HEK293 (cell line): ENCODE measurements around the gene CPNE9.

Experiments used
- BCL11B ChIP-seq: fragments of 450-650 bp; formaldehyde crosslinking; IDR thresholded peaks from 2 replicates; pipeline ENCODE4 v1.5.1; 2016; ENCODE audit warnings: low read depth, missing biosample characterization, missing genetic modification characterization
- FEZF1 ChIP-seq: fragments of 450-650 bp; formaldehyde crosslinking; IDR thresholded peaks from 2 replicates; pipeline ENCODE4 v1.5.1; 2016; ENCODE audit warnings: missing biosample characterization, missing genetic modification characterization
- HOXD13 ChIP-seq: sonication (generic); formaldehyde crosslinking; IDR thresholded peaks from 2 replicates; pipeline ENCODE4 v1.8.0; 2022; ENCODE audit warnings: missing genetic modification reagents, borderline replicate concordance
- MEIS1 ChIP-seq: sonication (generic); formaldehyde crosslinking; IDR thresholded peaks from 2 replicates; pipeline ENCODE4 v1.8.1; 2022; ENCODE audit warnings: missing genetic modification reagents, mild to moderate bottlenecking, borderline replicate concordance
- TRIM28 ChIP-seq: IDR thresholded peaks from 2 replicates; pipeline ENCODE4 v1.6.1; 2011; ENCODE audit warnings: low read length, control low read depth, borderline replicate concordance
- YY2 ChIP-seq: fragments of 450-650 bp; formaldehyde crosslinking; IDR thresholded peaks from 2 replicates; pipeline ENCODE4 v1.5.1; 2016; ENCODE audit warnings: missing biosample characterization, missing genetic modification characterization
- ZNF112 ChIP-seq: fragments of 450-650 bp; formaldehyde crosslinking; IDR thresholded peaks from 2 replicates; pipeline ENCODE4 v1.5.0; 2017; ENCODE audit warnings: missing biosample characterization, missing genetic modification characterization
- ZNF132 ChIP-seq: fragments of 450-650 bp; formaldehyde crosslinking; IDR thresholded peaks from 2 replicates; pipeline ENCODE4 v1.5.1; 2017; ENCODE audit warnings: missing biosample characterization, missing genetic modification characterization, borderline replicate concordance
- ZNF133 ChIP-seq: fragments of 450-650 bp; formaldehyde crosslinking; IDR thresholded peaks from 2 replicates; pipeline ENCODE4 v1.5.1; 2016; ENCODE audit warnings: missing biosample characterization, missing genetic modification characterization
- ZNF146 ChIP-seq: fragments of 450-650 bp; formaldehyde crosslinking; IDR thresholded peaks from 2 replicates; pipeline ENCODE4 v1.5.1; 2016; ENCODE audit warnings: missing biosample characterization, missing genetic modification characterization
- ZNF157 ChIP-seq: fragments of 450-650 bp; formaldehyde crosslinking; IDR thresholded peaks from 2 replicates; pipeline ENCODE4 v1.5.1; 2016; ENCODE audit warnings: missing biosample characterization, missing genetic modification characterization
- ZNF184 ChIP-seq: fragments of 450-650 bp; IDR thresholded peaks from 2 replicates; pipeline ENCODE4 v1.5.1; 2018; ENCODE audit warnings: missing biosample characterization, mild to moderate bottlenecking, missing genetic modification characterization
- ZNF24 ChIP-seq: fragments of 450-650 bp; formaldehyde crosslinking; IDR thresholded peaks from 2 replicates; pipeline ENCODE4 v1.5.1; 2016; ENCODE audit warnings: missing biosample characterization, missing genetic modification characterization
- ZNF335 ChIP-seq: fragments of 450-650 bp; formaldehyde crosslinking; conservative IDR thresholded peaks from 2 replicates; pipeline ENCODE4 v1.5.1; 2016; ENCODE audit warnings: missing biosample characterization, missing genetic modification characterization
- ZNF394 ChIP-seq: fragments of 450-650 bp; formaldehyde crosslinking; IDR thresholded peaks from 2 replicates; pipeline ENCODE4 v1.5.1; 2016; ENCODE audit warnings: missing biosample characterization, missing genetic modification characterization, mild to moderate bottlenecking, moderate library complexity, borderline replicate concordance
- ZNF404 ChIP-seq: fragments of 450-650 bp; formaldehyde crosslinking; IDR thresholded peaks from 2 replicates; pipeline ENCODE4 v1.5.1; 2017; ENCODE audit warnings: missing biosample characterization, missing genetic modification characterization
- ZNF423 ChIP-seq: fragments of 450-650 bp; formaldehyde crosslinking; IDR thresholded peaks from 2 replicates; pipeline ENCODE4 v1.5.1; 2016; ENCODE audit warnings: missing biosample characterization, missing genetic modification characterization
- ZNF501 ChIP-seq: fragments of 450-650 bp; formaldehyde crosslinking; IDR thresholded peaks from 2 replicates; pipeline ENCODE4 v1.5.1; 2016; ENCODE audit warnings: missing biosample characterization, missing genetic modification characterization
- ZNF529 ChIP-seq: fragments of 450-650 bp; formaldehyde crosslinking; IDR thresholded peaks from 2 replicates; pipeline ENCODE4 v1.5.1; 2017; ENCODE audit warnings: missing genetic modification characterization, missing biosample characterization; ENCODE audit not compliant: insufficient replicate concordance
- ZNF544 ChIP-seq: fragments of 450-650 bp; formaldehyde crosslinking; IDR thresholded peaks from 2 replicates; pipeline ENCODE4 v1.5.0; 2017; ENCODE audit warnings: missing biosample characterization, missing genetic modification characterization
- ZNF571 ChIP-seq: fragments of 450-650 bp; formaldehyde crosslinking; IDR thresholded peaks from 2 replicates; pipeline ENCODE4 v1.5.0; 2017; ENCODE audit warnings: missing biosample characterization, missing genetic modification characterization
- ZNF585B ChIP-seq: fragments of 450-650 bp; formaldehyde crosslinking; IDR thresholded peaks from 2 replicates; pipeline ENCODE4 v1.5.1; 2016; ENCODE audit warnings: missing biosample characterization, missing genetic modification characterization
- ZNF596 ChIP-seq: fragments of 450-650 bp; IDR thresholded peaks from 2 replicates; pipeline ENCODE4 v1.5.0; 2018; ENCODE audit warnings: missing biosample characterization, mild to moderate bottlenecking, missing genetic modification characterization, moderate library complexity
- ZNF654 ChIP-seq: fragments of 450-650 bp; formaldehyde crosslinking; IDR thresholded peaks from 2 replicates; pipeline ENCODE4 v1.5.1; 2016; ENCODE audit warnings: low read depth, missing biosample characterization, missing genetic modification characterization
- ZNF776 ChIP-seq: fragments of 450-650 bp; formaldehyde crosslinking; IDR thresholded peaks from 2 replicates; pipeline ENCODE4 v1.5.0; 2017; ENCODE audit warnings: missing biosample characterization, missing genetic modification characterization, borderline replicate concordance
- ZNF830 ChIP-seq: fragments of 450-650 bp; IDR thresholded peaks from 2 replicates; pipeline ENCODE4 v1.5.0; 2018; ENCODE audit warnings: missing biosample characterization, missing genetic modification characterization, low read depth, mild to moderate bottlenecking, moderate library complexity
- ZNF837 ChIP-seq: fragments of 450-650 bp; formaldehyde crosslinking; IDR thresholded peaks from 2 replicates; pipeline ENCODE4 v1.5.1; 2016; ENCODE audit warnings: missing biosample characterization, missing genetic modification characterization
- TF ChIP-seq, protein P1 (sequence below): fragments of 450-650 bp; formaldehyde crosslinking; IDR thresholded peaks from 2 replicates; pipeline ENCODE4 v1.5.1; 2016; ENCODE audit warnings: missing biosample characterization, missing genetic modification characterization
- TF ChIP-seq, protein P2 (sequence below): fragments of 450-650 bp; formaldehyde crosslinking; IDR thresholded peaks from 2 replicates; pipeline ENCODE4 v1.5.1; 2016; ENCODE audit warnings: missing biosample characterization, missing genetic modification characterization
- TF ChIP-seq, protein P3 (sequence below): sonication (generic); formaldehyde crosslinking; IDR thresholded peaks from 2 replicates; pipeline ENCODE4 v1.8.1; 2022; ENCODE audit warnings: mild to moderate bottlenecking, moderate library complexity, missing genetic modification reagents
- TF ChIP-seq, protein P4 (sequence below): fragments of 450-650 bp; formaldehyde crosslinking; IDR thresholded peaks from 2 replicates; pipeline ENCODE4 v1.5.1; 2017; ENCODE audit warnings: missing biosample characterization, missing genetic modification characterization
- TF ChIP-seq, protein P5 (sequence below): fragments of 450-650 bp; formaldehyde crosslinking; IDR thresholded peaks from 2 replicates; pipeline ENCODE4 v1.5.1; 2016; ENCODE audit warnings: missing biosample characterization, missing genetic modification characterization
- TF ChIP-seq, protein P6 (sequence below): fragments of 450-650 bp; formaldehyde crosslinking; IDR thresholded peaks from 2 replicates; pipeline ENCODE4 v1.5.1; 2017; ENCODE audit warnings: missing biosample characterization, missing genetic modification characterization

CPNE9 gene

DNA sequence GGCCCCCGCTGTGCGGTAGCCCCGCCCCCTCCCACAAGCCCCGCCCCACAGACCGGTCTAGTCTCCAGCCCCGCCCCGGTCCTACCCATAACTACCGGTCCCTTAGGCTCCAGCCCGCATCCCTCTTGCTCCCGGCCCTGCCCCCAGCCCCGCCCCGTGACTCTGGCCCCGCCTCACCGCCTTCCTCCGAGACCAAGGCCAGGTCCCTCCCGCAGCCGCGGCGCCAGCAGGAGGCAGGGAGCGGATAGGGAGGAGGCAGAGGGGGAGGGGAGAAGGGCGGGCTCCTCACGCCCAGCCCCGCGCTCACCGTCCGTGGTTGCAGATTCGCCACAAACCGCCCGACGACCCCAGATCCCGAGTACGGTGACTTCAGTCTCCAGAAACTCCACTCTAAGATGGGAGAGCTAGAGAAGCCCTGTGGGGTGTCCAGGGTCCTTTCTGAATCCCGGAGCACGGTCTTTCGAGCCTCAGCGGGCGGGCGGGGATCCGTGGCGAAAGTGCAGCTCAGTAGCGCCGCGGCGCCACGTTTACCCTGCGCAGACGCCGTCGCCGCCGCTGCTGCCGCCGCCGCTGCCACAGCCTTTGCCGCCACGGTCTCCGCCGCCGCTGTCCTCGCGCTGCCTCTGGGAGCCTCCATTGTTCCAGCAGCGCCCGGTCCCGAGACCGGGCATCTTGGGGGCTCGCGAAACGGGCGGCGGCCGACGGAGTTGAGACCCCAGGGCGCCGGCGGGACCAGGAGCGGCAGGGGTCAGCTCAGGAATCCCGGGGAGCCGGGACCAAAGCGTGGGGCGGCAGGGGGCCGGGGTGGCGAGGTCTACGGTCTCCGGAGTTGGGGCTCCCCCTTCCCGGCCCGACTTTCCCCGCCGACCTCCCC is 27.8 kb downstream of the CPNE9 start, which contains the start of gene BRPF1 (continued):
- TF ChIP-seq, protein P1, sequence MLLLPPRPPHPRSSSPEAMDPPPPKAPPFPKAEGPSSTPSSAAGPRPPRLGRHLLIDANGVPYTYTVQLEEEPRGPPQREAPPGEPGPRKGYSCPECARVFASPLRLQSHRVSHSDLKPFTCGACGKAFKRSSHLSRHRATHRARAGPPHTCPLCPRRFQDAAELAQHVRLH (tag by site-specific recombination): peak; percentile 96
- peak; percentile 98 for TF ChIP-seq ZNF24 (tag by site-specific recombination)
- peak; percentile 87 for TF ChIP-seq ZNF394 (tag by site-specific recombination)
- no peak; the same call in 1 of the 2 replicates for TF ChIP-seq ZNF335 (tag by site-specific recombination)
- TF ChIP-seq TRIM28: no peak
- TF ChIP-seq HOXD13: no peak
- TF ChIP-seq YY2 (tag by site-specific recombination): peak; percentile 96
- TF ChIP-seq ZNF830 (tag by site-specific recombination): no peak
- TF ChIP-seq, protein P2, sequence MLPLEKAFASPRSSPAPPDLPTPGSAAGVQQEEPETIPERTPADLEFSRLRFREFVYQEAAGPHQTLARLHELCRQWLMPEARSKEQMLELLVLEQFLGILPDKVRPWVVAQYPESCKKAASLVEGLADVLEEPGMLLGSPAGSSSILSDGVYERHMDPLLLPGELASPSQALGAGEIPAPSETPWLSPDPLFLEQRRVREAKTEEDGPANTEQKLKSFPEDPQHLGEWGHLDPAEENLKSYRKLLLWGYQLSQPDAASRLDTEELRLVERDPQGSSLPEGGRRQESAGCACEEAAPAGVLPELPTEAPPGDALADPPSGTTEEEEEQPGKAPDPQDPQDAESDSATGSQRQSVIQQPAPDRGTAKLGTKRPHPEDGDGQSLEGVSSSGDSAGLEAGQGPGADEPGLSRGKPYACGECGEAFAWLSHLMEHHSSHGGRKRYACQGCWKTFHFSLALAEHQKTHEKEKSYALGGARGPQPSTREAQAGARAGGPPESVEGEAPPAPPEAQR: peak; percentile 59; the same call in 1 of the 2 replicates
- peak; percentile 87 for TF ChIP-seq ZNF776 (tag by site-specific recombination)
- no peak for TF ChIP-seq ZNF544 (tag by site-specific recombination)
- TF ChIP-seq ZNF132 (tag by site-specific recombination): no peak
- TF ChIP-seq ZNF184: peak; percentile 72; the same call in 1 of the 2 replicates
- TF ChIP-seq, protein P3, sequence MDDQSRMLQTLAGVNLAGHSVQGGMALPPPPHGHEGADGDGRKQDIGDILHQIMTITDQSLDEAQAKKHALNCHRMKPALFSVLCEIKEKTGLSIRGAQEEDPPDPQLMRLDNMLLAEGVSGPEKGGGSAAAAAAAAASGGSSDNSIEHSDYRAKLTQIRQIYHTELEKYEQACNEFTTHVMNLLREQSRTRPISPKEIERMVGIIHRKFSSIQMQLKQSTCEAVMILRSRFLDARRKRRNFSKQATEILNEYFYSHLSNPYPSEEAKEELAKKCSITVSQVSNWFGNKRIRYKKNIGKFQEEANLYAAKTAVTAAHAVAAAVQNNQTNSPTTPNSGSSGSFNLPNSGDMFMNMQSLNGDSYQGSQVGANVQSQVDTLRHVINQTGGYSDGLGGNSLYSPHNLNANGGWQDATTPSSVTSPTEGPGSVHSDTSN (CRISPR knock-in tag): 0 out of 2 replicates have a peak, but pooled peaks have one; percentile 30
- peak; percentile 65 for TF ChIP-seq ZNF423 (tag by site-specific recombination)
- no peak; the same call in 1 of the 2 replicates for TF ChIP-seq BCL11B (tag by site-specific recombination)
- peak; percentile 65 for TF ChIP-seq ZNF146 (tag by site-specific recombination)
- peak; percentile 97; the same call in 1 of the 2 replicates for TF ChIP-seq ZNF501 (tag by site-specific recombination)
- TF ChIP-seq ZNF585B: no peak
- no peak; the same call in 1 of the 2 replicates for TF ChIP-seq FEZF1 (tag by site-specific recombination)
- TF ChIP-seq ZNF157 (tag by site-specific recombination): no peak
- TF ChIP-seq ZNF596 (tag by site-specific recombination): no peak
- no peak for TF ChIP-seq ZNF837 (tag by site-specific recombination)
- no peak for TF ChIP-seq ZNF112
- peak; percentile 18; the same call in 1 of the 2 replicates for TF ChIP-seq ZNF654 (tag by site-specific recombination)
- no peak for TF ChIP-seq ZNF529
- TF ChIP-seq, protein P4, sequence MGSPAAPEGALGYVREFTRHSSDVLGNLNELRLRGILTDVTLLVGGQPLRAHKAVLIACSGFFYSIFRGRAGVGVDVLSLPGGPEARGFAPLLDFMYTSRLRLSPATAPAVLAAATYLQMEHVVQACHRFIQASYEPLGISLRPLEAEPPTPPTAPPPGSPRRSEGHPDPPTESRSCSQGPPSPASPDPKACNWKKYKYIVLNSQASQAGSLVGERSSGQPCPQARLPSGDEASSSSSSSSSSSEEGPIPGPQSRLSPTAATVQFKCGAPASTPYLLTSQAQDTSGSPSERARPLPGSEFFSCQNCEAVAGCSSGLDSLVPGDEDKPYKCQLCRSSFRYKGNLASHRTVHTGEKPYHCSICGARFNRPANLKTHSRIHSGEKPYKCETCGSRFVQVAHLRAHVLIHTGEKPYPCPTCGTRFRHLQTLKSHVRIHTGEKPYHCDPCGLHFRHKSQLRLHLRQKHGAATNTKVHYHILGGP (tag by site-specific recombination): peak; percentile 61
- TF ChIP-seq, protein P5, sequence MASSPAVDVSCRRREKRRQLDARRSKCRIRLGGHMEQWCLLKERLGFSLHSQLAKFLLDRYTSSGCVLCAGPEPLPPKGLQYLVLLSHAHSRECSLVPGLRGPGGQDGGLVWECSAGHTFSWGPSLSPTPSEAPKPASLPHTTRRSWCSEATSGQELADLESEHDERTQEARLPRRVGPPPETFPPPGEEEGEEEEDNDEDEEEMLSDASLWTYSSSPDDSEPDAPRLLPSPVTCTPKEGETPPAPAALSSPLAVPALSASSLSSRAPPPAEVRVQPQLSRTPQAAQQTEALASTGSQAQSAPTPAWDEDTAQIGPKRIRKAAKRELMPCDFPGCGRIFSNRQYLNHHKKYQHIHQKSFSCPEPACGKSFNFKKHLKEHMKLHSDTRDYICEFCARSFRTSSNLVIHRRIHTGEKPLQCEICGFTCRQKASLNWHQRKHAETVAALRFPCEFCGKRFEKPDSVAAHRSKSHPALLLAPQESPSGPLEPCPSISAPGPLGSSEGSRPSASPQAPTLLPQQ (tag by site-specific recombination): peak; percentile 92
- TF ChIP-seq ZNF571 (tag by site-specific recombination): no peak
- TF ChIP-seq MEIS1 (CRISPR knock-in tag): no peak
- TF ChIP-seq ZNF404 (tag by site-specific recombination): no peak
- no peak for TF ChIP-seq ZNF133 (tag by site-specific recombination)
- TF ChIP-seq, protein P6, sequence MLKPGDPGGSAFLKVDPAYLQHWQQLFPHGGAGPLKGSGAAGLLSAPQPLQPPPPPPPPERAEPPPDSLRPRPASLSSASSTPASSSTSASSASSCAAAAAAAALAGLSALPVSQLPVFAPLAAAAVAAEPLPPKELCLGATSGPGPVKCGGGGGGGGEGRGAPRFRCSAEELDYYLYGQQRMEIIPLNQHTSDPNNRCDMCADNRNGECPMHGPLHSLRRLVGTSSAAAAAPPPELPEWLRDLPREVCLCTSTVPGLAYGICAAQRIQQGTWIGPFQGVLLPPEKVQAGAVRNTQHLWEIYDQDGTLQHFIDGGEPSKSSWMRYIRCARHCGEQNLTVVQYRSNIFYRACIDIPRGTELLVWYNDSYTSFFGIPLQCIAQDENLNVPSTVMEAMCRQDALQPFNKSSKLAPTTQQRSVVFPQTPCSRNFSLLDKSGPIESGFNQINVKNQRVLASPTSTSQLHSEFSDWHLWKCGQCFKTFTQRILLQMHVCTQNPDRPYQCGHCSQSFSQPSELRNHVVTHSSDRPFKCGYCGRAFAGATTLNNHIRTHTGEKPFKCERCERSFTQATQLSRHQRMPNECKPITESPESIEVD (tag by site-specific recombination): 0 out of 2 replicates have a peak, but pooled peaks have one; percentile 26
